GM19372 (cell line): Measurements from ENCODE around the gene ST8SIA2.

ENCODE experiments used
- ATAC-seq: cut with Tn5 transposase; IDR thresholded peaks from one replicate; pipeline ENCODE4 v1.9.1; 2021; ENCODE audit warnings: mild to moderate bottlenecking, low read depth, moderate library complexity; ENCODE audit not compliant: unreplicated experiment

ST8SIA2 gene

GRCh38 chr15:92430069-92430440 lies 36.4 kb downstream of the ST8SIA2 start:
- no peak for ATAC-seq

GRCh38 chr15:92435145-92435544 lies 41.5 kb downstream of the ST8SIA2 start:
- no peak for ATAC-seq

- ATAC-seq = no peak
These were observed 44.8 kb downstream of the ST8SIA2 start for GRCh38 chr15:92438471-92438870.

GRCh38 chr15:92443381-92443780 lies 49.7 kb downstream of the ST8SIA2 start:
- ATAC-seq = no peak

GRCh38 chr15:92444631-92445030 lies 51.0 kb downstream of the ST8SIA2 start:
- no peak for ATAC-seq

- no peak for ATAC-seq
These were observed 54.7 kb downstream of the ST8SIA2 start for GRCh38 chr15:92448370-92448769.

- no peak for ATAC-seq
These were observed 55.8 kb downstream of the ST8SIA2 start for GRCh38 chr15:92449476-92449875.

GRCh38 chr15:92451225-92451825 lies 57.6 kb downstream of the ST8SIA2 start:
- no peak for ATAC-seq

- ATAC-seq = no peak
These were observed 58.5 kb downstream of the ST8SIA2 start for GRCh38 chr15:92452143-92452542.

- no peak for ATAC-seq
These were observed 59.9 kb downstream of the ST8SIA2 start for GRCh38 chr15:92453607-92454006.

GRCh38 chr15:92454555-92455105 lies 60.9 kb downstream of the ST8SIA2 start:
- no peak for ATAC-seq

- no peak for ATAC-seq
These were observed 61.6 kb downstream of the ST8SIA2 start for GRCh38 chr15:92455271-92455670.

- no peak for ATAC-seq
These were observed 63.9 kb downstream of the ST8SIA2 start for GRCh38 chr15:92457471-92458041.

- no peak for ATAC-seq
These were observed 66.3 kb downstream of the ST8SIA2 start for GRCh38 chr15:92460023-92460422.

- ATAC-seq = no peak
These were observed 68.9 kb downstream of the ST8SIA2 start for GRCh38 chr15:92462424-92463125.

- no peak for ATAC-seq
These were observed 69.7 kb downstream of the ST8SIA2 start for GRCh38 chr15:92463352-92463751.

GRCh38 chr15:92463826-92464225 lies 70.1 kb downstream of the ST8SIA2 start:
- ATAC-seq = no peak

- no peak for ATAC-seq
These were observed 73.2 kb downstream of the ST8SIA2 start for GRCh38 chr15:92466834-92467233.

GRCh38 chr15:92467245-92467644 lies 73.6 kb downstream of the ST8SIA2 start:
- ATAC-seq = no peak

GRCh38 chr15:92468991-92469390 lies 75.3 kb downstream of the ST8SIA2 start:
- no peak for ATAC-seq

- no peak for ATAC-seq
These were observed 77.6 kb downstream of the ST8SIA2 start for GRCh38 chr15:92471288-92471687.

GRCh38 chr15:92473756-92474155 lies 80.1 kb downstream of the ST8SIA2 start:
- no peak for ATAC-seq
